ENCODE results near the gene FRMD3.

FRMD3 gene

DNA sequence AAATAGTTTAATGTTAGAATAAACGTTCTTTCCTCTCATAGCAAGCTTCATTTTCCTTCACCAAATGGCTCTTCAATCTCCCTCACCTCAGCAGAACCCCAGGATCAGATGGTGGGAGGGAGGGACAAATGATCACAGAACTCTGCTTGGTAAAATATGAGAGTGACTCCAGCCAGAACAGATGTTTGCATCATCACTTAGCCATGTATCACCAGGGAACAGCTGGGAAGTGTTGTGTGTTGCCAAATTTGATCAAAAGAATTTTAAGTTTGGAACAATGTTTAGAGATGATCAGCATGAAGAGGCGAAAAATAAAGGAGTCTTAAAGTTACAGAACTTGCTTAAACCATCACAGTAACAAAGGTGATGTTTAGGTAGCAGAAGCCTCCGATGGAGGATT, 115.7 kb downstream of the FRMD3 start:
- no peak for DNase-seq (ENCODE audit: extremely low spot score)
- ChIA-PET POLR2A (no interaction called here), CTCF (no interaction called here)
- TF ChIP-seq TARDBP (IDR thresholded peaks at IDR 0.05), result no peak
- no peak for TF ChIP-seq CTBP1 (IDR thresholded peaks at IDR 0.05; ENCODE audit: borderline replicate concordance)
- TF ChIP-seq BHLHE40 (IDR thresholded peaks at IDR 0.05; ENCODE audit: borderline replicate concordance), result no peak
- TF ChIP-seq LEF1 (IDR thresholded peaks at IDR 0.05; ENCODE audit: borderline replicate concordance), result no peak
- TF ChIP-seq SUZ12 (IDR thresholded peaks at IDR 0.05), result no peak
- no peak for TF ChIP-seq NFRKB (IDR thresholded peaks at IDR 0.05)
- TF ChIP-seq HDGF (IDR thresholded peaks at IDR 0.05; ENCODE audit: borderline replicate concordance), result no peak
- TF ChIP-seq L3MBTL2 (conservative IDR thresholded peaks at IDR 0.05), result no peak
- no peak for TF ChIP-seq FOXA1 (IDR thresholded peaks at IDR 0.05)
- TF ChIP-seq, protein P1, sequence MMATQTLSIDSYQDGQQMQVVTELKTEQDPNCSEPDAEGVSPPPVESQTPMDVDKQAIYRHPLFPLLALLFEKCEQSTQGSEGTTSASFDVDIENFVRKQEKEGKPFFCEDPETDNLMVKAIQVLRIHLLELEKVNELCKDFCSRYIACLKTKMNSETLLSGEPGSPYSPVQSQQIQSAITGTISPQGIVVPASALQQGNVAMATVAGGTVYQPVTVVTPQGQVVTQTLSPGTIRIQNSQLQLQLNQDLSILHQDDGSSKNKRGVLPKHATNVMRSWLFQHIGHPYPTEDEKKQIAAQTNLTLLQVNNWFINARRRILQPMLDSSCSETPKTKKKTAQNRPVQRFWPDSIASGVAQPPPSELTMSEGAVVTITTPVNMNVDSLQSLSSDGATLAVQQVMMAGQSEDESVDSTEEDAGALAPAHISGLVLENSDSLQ (IDR thresholded peaks at IDR 0.05), result no peak
- no peak for TF ChIP-seq SP1 (IDR thresholded peaks at IDR 0.05)
- TF ChIP-seq ARNT (IDR thresholded peaks at IDR 0.05), result no peak
- no peak for TF ChIP-seq FOXM1 (IDR thresholded peaks at IDR 0.05; ENCODE audit: borderline replicate concordance)
- TF ChIP-seq ELF4 (IDR thresholded peaks at IDR 0.05), result no peak
- no peak for TF ChIP-seq FOXK2 (IDR thresholded peaks at IDR 0.05)

DNA sequence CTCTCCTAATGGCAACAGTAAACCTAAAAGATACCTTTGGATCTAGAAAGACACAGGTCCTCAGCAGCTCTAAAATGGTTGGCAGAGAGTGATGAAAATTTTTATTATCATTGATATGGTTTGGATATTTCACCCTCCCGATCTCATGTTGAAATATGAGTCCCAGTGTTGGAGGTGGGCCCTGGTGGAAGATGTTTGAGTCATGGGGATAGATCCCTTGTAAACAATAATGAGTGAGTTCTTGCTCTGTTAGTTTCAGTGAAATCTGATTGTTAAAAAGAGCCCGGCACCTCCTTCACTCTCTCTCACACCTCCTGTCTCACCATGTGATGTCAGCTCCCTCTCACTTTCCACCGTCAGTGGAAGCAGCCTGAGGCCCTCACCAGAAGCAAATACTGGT, 117.7 kb downstream of the FRMD3 start:
- POLR2A ChIA-PET, result no interaction called here

GRCh38 chr9:83419961-83420360, 118.2 kb downstream of the FRMD3 start:
- no peak for DNase-seq (ENCODE audit: extremely low spot score)
- ChIA-PET POLR2A (no interaction called here), CTCF (no interaction called here)
- no peak for TF ChIP-seq HDGF (IDR thresholded peaks at IDR 0.05; ENCODE audit: borderline replicate concordance)
- no peak for TF ChIP-seq ARNT (IDR thresholded peaks at IDR 0.05)
- TF ChIP-seq ELF4 (IDR thresholded peaks at IDR 0.05), result no peak
- TF ChIP-seq NFRKB (IDR thresholded peaks at IDR 0.05), result no peak
- no peak for TF ChIP-seq TARDBP (IDR thresholded peaks at IDR 0.05)
- TF ChIP-seq L3MBTL2 (conservative IDR thresholded peaks at IDR 0.05), result no peak
- TF ChIP-seq LEF1 (IDR thresholded peaks at IDR 0.05; ENCODE audit: borderline replicate concordance), result no peak
- no peak for TF ChIP-seq CTBP1 (IDR thresholded peaks at IDR 0.05; ENCODE audit: borderline replicate concordance)
- TF ChIP-seq SUZ12 (IDR thresholded peaks at IDR 0.05), result no peak
- TF ChIP-seq SP1 (IDR thresholded peaks at IDR 0.05), result no peak
- TF ChIP-seq FOXM1 (IDR thresholded peaks at IDR 0.05; ENCODE audit: borderline replicate concordance), result no peak
- TF ChIP-seq, protein P1 (IDR thresholded peaks at IDR 0.05), result no peak
- TF ChIP-seq BHLHE40 (IDR thresholded peaks at IDR 0.05; ENCODE audit: borderline replicate concordance), result no peak
- no peak for TF ChIP-seq ZNF384 (IDR thresholded peaks at IDR 0.05)
- TF ChIP-seq FOXK2 (IDR thresholded peaks at IDR 0.05), result no peak
- no peak for TF ChIP-seq FOXA1 (IDR thresholded peaks at IDR 0.05)

More for the DNA sequence above, 117.7 kb downstream of the FRMD3 start:
- DNase-seq (ENCODE audit: extremely low spot score), result no peak
- no peak for TF ChIP-seq CTBP1 (IDR thresholded peaks at IDR 0.05; ENCODE audit: borderline replicate concordance)
- no peak for TF ChIP-seq SUZ12 (IDR thresholded peaks at IDR 0.05)
- TF ChIP-seq ARNT (IDR thresholded peaks at IDR 0.05), result no peak
- no peak for TF ChIP-seq ELF4 (IDR thresholded peaks at IDR 0.05)
- TF ChIP-seq HDGF (IDR thresholded peaks at IDR 0.05; ENCODE audit: borderline replicate concordance), result no peak
- TF ChIP-seq TARDBP (IDR thresholded peaks at IDR 0.05), result no peak
- TF ChIP-seq, protein P1 (IDR thresholded peaks at IDR 0.05), result no peak
- TF ChIP-seq ZNF384 (IDR thresholded peaks at IDR 0.05), result no peak
- no peak for TF ChIP-seq FOXA1 (IDR thresholded peaks at IDR 0.05)
- no peak for TF ChIP-seq NFRKB (IDR thresholded peaks at IDR 0.05)
- TF ChIP-seq LEF1 (IDR thresholded peaks at IDR 0.05; ENCODE audit: borderline replicate concordance), result no peak
- no peak for TF ChIP-seq L3MBTL2 (conservative IDR thresholded peaks at IDR 0.05)
- no peak for TF ChIP-seq FOXK2 (IDR thresholded peaks at IDR 0.05)
- no peak for TF ChIP-seq SP1 (IDR thresholded peaks at IDR 0.05)
- TF ChIP-seq FOXM1 (IDR thresholded peaks at IDR 0.05; ENCODE audit: borderline replicate concordance), result no peak
- TF ChIP-seq BHLHE40 (IDR thresholded peaks at IDR 0.05; ENCODE audit: borderline replicate concordance), result no peak
- CTCF ChIA-PET, result no interaction called here

- ChIA-PET POLR2A (no interaction called here), CTCF (no interaction called here)
- no peak for DNase-seq (ENCODE audit: extremely low spot score)
- TF ChIP-seq ELF4 (IDR thresholded peaks at IDR 0.05), result no peak
- no peak for TF ChIP-seq BHLHE40 (IDR thresholded peaks at IDR 0.05; ENCODE audit: borderline replicate concordance)
- no peak for TF ChIP-seq SUZ12 (IDR thresholded peaks at IDR 0.05)
- TF ChIP-seq FOXA1 (IDR thresholded peaks at IDR 0.05), result no peak
- no peak for TF ChIP-seq HDGF (IDR thresholded peaks at IDR 0.05; ENCODE audit: borderline replicate concordance)
- no peak for TF ChIP-seq LEF1 (IDR thresholded peaks at IDR 0.05; ENCODE audit: borderline replicate concordance)
Measured at GRCh38 chr9:83418283-83418682, 119.9 kb downstream of the FRMD3 start.

- CTCF ChIA-PET, result no interaction called here
- POLR2A ChIA-PET, result no interaction called here
- TF ChIP-seq L3MBTL2 (conservative IDR thresholded peaks at IDR 0.05), result no peak
- no peak for TF ChIP-seq SP1 (IDR thresholded peaks at IDR 0.05)
- TF ChIP-seq ELF4 (IDR thresholded peaks at IDR 0.05), result no peak
- TF ChIP-seq ZNF384 (IDR thresholded peaks at IDR 0.05), result no peak
- no peak for TF ChIP-seq NFRKB (IDR thresholded peaks at IDR 0.05)
Measured at GRCh38 chr9:83413367-83413766, 124.8 kb downstream of the FRMD3 start.

GRCh38 chr9:83410701-83411100, 127.5 kb downstream of the FRMD3 start:
- TF ChIP-seq FOXA1 (IDR thresholded peaks at IDR 0.05), result no peak
- TF ChIP-seq, protein P1 (IDR thresholded peaks at IDR 0.05), result no peak
- no peak for TF ChIP-seq FOXK2 (IDR thresholded peaks at IDR 0.05)
- no peak for TF ChIP-seq FOXM1 (IDR thresholded peaks at IDR 0.05; ENCODE audit: borderline replicate concordance)
- no peak for TF ChIP-seq LEF1 (IDR thresholded peaks at IDR 0.05; ENCODE audit: borderline replicate concordance)
- TF ChIP-seq CTBP1 (IDR thresholded peaks at IDR 0.05; ENCODE audit: borderline replicate concordance), result no peak
- TF ChIP-seq L3MBTL2 (conservative IDR thresholded peaks at IDR 0.05), result no peak
- no peak for TF ChIP-seq NFRKB (IDR thresholded peaks at IDR 0.05)
- CTCF ChIA-PET, result no interaction called here
- no peak for DNase-seq (ENCODE audit: extremely low spot score)
- POLR2A ChIA-PET, result no interaction called here

More at GRCh38 chr9:83413367-83413766, 124.8 kb downstream of the FRMD3 start:
- DNase-seq (ENCODE audit: extremely low spot score), result no peak

Measured in HEK293T (cell line).